ELR (cell line): ENCODE data around the gene MYO1G.
A peak's percentile ranks its signal among the peaks of the same experiment; 100 is the strongest.

ENCODE experiments used
- DNase-seq: peaks from one replicate; pipeline ENCODE4 v3.0.0-alpha.2; 2015; ENCODE audit warnings: low read depth

The MYO1G gene

GRCh38 chr7:44980393-44981034, 1.7 kb upstream of the MYO1G start:
- peak; percentile 58 for DNase-seq

- DNase-seq: no peak
Measured at GRCh38 chr7:44979481-44980392, 922 bp upstream of the MYO1G start.

- DNase-seq: no peak
Measured at GRCh38 chr7:44977959-44978335, 868 bp downstream of the MYO1G start.

GRCh38 chr7:44977304-44977958, 1.4 kb downstream of the MYO1G start:
- peak; percentile 70 for DNase-seq

- DNase-seq: no peak
Measured at GRCh38 chr7:44976746-44977196, 2.0 kb downstream of the MYO1G start.

GRCh38 chr7:44976040-44976745, 2.6 kb downstream of the MYO1G start:
- no peak for DNase-seq

GRCh38 chr7:44975331-44976039, 3.3 kb downstream of the MYO1G start:
- DNase-seq: no peak

- DNase-seq: no peak
Measured at GRCh38 chr7:44974549-44974948, 4.3 kb downstream of the MYO1G start.

- DNase-seq: peak; percentile 66
Measured at GRCh38 chr7:44973610-44974401, 5.0 kb downstream of the MYO1G start.

GRCh38 chr7:44972562-44972961, 6.3 kb downstream of the MYO1G start:
- DNase-seq: no peak

- no peak for DNase-seq
Measured at GRCh38 chr7:44971902-44972441, 6.8 kb downstream of the MYO1G start.

- DNase-seq: no peak
Measured at GRCh38 chr7:44971188-44971901, 7.5 kb downstream of the MYO1G start.

- no peak for DNase-seq
Measured at GRCh38 chr7:44970523-44971051, 8.2 kb downstream of the MYO1G start.

- DNase-seq: no peak
Measured at GRCh38 chr7:44969701-44970522, 8.9 kb downstream of the MYO1G start.

- no peak for DNase-seq
Measured at GRCh38 chr7:44969049-44969700, 9.6 kb downstream of the MYO1G start.

- DNase-seq: peak; percentile 43
Measured at GRCh38 chr7:44967571-44968446, 11.0 kb downstream of the MYO1G start.
